Measurements from ENCODE around the gene SMAD4.
"Not testable (repeated sequence)": the region's sequence is repeated elsewhere in the genome, so short reads cannot be mapped to it uniquely, and the experiment has no call there.

DNA sequence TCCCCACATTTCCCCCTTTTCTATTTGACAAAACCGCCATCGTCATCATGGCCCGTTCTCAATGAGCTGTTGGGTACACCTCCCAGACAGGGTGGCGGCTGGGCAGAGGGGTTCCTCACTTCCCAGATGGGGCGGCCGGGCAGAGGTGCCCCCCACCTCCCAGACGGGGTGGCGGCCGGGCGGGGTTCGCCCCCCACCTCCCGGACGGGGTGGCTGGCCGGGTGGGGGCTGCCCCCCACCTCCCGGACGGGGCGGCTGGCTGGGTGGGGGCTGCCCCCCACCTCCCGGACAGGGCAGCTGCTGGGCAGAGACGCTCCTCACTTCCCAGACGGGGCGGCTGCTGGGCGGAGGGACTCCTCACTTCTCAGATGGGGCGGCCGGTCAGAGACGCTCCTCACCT is 87.0 kb downstream of the SMAD4 start:
- TF ChIP-seq, protein P1, sequence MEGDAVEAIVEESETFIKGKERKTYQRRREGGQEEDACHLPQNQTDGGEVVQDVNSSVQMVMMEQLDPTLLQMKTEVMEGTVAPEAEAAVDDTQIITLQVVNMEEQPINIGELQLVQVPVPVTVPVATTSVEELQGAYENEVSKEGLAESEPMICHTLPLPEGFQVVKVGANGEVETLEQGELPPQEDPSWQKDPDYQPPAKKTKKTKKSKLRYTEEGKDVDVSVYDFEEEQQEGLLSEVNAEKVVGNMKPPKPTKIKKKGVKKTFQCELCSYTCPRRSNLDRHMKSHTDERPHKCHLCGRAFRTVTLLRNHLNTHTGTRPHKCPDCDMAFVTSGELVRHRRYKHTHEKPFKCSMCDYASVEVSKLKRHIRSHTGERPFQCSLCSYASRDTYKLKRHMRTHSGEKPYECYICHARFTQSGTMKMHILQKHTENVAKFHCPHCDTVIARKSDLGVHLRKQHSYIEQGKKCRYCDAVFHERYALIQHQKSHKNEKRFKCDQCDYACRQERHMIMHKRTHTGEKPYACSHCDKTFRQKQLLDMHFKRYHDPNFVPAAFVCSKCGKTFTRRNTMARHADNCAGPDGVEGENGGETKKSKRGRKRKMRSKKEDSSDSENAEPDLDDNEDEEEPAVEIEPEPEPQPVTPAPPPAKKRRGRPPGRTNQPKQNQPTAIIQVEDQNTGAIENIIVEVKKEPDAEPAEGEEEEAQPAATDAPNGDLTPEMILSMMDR (IDR thresholded peaks at IDR 0.05), result not testable (repeated sequence)
- not testable (repeated sequence) for TF ChIP-seq TCF7L2 (IDR thresholded peaks at IDR 0.05; ENCODE audit: low read depth, low read length)
